A549 (cell line): ENCODE data around the gene MMP14.

Source experiments
- EP300 ChIP-seq, 2 experiments: fragments of >200 bp; sonication (Bioruptor Twin); formaldehyde crosslinking; IDR thresholded peaks; 2 replicates in 1 of 2; 3 replicates in 1 of 2; pipeline ENCODE4 v1.6.1; 2016 to 2017
- TF ChIP-seq, protein P1 (sequence below): fragments of 200-600 bp; sonication (generic); IDR thresholded peaks from 2 replicates; pipeline ENCODE4 v1.6.1; 2016; ENCODE audit warnings: antibody characterized with exemption, mild to moderate bottlenecking, moderate library complexity

GRCh38 chr14:22852599-22852939 is 16.2 kb downstream of the MMP14 start:
- TF ChIP-seq, protein P1, sequence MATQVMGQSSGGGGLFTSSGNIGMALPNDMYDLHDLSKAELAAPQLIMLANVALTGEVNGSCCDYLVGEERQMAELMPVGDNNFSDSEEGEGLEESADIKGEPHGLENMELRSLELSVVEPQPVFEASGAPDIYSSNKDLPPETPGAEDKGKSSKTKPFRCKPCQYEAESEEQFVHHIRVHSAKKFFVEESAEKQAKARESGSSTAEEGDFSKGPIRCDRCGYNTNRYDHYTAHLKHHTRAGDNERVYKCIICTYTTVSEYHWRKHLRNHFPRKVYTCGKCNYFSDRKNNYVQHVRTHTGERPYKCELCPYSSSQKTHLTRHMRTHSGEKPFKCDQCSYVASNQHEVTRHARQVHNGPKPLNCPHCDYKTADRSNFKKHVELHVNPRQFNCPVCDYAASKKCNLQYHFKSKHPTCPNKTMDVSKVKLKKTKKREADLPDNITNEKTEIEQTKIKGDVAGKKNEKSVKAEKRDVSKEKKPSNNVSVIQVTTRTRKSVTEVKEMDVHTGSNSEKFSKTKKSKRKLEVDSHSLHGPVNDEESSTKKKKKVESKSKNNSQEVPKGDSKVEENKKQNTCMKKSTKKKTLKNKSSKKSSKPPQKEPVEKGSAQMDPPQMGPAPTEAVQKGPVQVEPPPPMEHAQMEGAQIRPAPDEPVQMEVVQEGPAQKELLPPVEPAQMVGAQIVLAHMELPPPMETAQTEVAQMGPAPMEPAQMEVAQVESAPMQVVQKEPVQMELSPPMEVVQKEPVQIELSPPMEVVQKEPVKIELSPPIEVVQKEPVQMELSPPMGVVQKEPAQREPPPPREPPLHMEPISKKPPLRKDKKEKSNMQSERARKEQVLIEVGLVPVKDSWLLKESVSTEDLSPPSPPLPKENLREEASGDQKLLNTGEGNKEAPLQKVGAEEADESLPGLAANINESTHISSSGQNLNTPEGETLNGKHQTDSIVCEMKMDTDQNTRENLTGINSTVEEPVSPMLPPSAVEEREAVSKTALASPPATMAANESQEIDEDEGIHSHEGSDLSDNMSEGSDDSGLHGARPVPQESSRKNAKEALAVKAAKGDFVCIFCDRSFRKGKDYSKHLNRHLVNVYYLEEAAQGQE: no peak
- TF ChIP-seq EP300 (IDR thresholded peaks at IDR 0.05): no peak
